HG02798 (cell line): ENCODE measurements around the gene GSTCD.
"Not testable (repeated sequence)": the region's sequence is repeated elsewhere in the genome, so short reads cannot be mapped to it uniquely, and the experiment has no call there.

Source experiments
- ATAC-seq: cut with Tn5 transposase; IDR thresholded peaks from one replicate; pipeline ENCODE4 v1.9.1; 2021; ENCODE audit warnings: mild to moderate bottlenecking; ENCODE audit not compliant: unreplicated experiment, poor library complexity

Gene GSTCD

GRCh38 chr4:105708181-105709080, at the start of gene GSTCD, which contains the start of gene INTS12:
TSS of gene GSTCD (plus strand) at chr4:105708784. CDS start at chr4:105717614, 8,830 bp downstream.
TSS of gene INTS12 (minus strand) at chr4:105708689. CDS start at chr4:105700005, 8,684 bp downstream.
- ATAC-seq = peak; percentile 87

- ATAC-seq = no peak
Measured at GRCh38 chr4:105659190-105659589, 49.4 kb upstream of the GSTCD start.

GRCh38 chr4:105661028-105661427, 47.6 kb upstream of the GSTCD start:
- ATAC-seq = no peak

GRCh38 chr4:105662935-105663675, 45.5 kb upstream of the GSTCD start:
- no peak for ATAC-seq

GRCh38 chr4:105666693-105667092, 41.9 kb upstream of the GSTCD start:
- peak; percentile 48 for ATAC-seq

- ATAC-seq = no peak
Measured at GRCh38 chr4:105670684-105671083, 37.9 kb upstream of the GSTCD start.

- no peak for ATAC-seq
Measured at GRCh38 chr4:105671301-105671700, 37.3 kb upstream of the GSTCD start.

GRCh38 chr4:105674011-105674410, 34.6 kb upstream of the GSTCD start:
- no peak for ATAC-seq

GRCh38 chr4:105677709-105678108, 30.9 kb upstream of the GSTCD start:
- no peak for ATAC-seq

GRCh38 chr4:105679186-105679585, 29.4 kb upstream of the GSTCD start:
- ATAC-seq = no peak

- ATAC-seq = no peak
Measured at GRCh38 chr4:105683038-105683437, 25.5 kb upstream of the GSTCD start.

GRCh38 chr4:105686571-105686970, 22.0 kb upstream of the GSTCD start:
- no peak for ATAC-seq

GRCh38 chr4:105694812-105695211, 13.8 kb upstream of the GSTCD start:
- not testable (repeated sequence) for ATAC-seq

- ATAC-seq = not testable (repeated sequence)
Measured at GRCh38 chr4:105695832-105696231, 12.8 kb upstream of the GSTCD start.

- ATAC-seq = no peak
Measured at GRCh38 chr4:105698607-105699006, 10.0 kb upstream of the GSTCD start.

GRCh38 chr4:105707782-105708180, 803 bp upstream of the GSTCD start:
- ATAC-seq = no peak

- peak; percentile 21 for ATAC-seq
Measured at GRCh38 chr4:105709081-105709450, 482 bp downstream of the GSTCD start.

- no peak for ATAC-seq
Measured at GRCh38 chr4:105710012-105710600, 1.5 kb downstream of the GSTCD start.

GRCh38 chr4:105710678-105711077, 2.1 kb downstream of the GSTCD start:
- ATAC-seq = no peak

- ATAC-seq = no peak
Measured at GRCh38 chr4:105712766-105713165, 4.2 kb downstream of the GSTCD start.

- ATAC-seq = peak; percentile 78
Measured at GRCh38 chr4:105714071-105714521, 5.5 kb downstream of the GSTCD start.
